DND-41 (cell line): ENCODE results near the gene MCEE.

Experiments used
- ATAC-seq: fragments of 200-7000 bp; cut with Tn5 transposase; 3 replicates; pipeline ENCODE4 v1.9.1; 2021; ENCODE audit warnings: low read depth; ENCODE audit not compliant: insufficient read depth
- DNase-seq: peaks from one replicate; pipeline ENCODE4 v3.0.0-alpha.2; 2020
- H2AFZ ChIP-seq: 2 replicates; pipeline ENCODE4 v1.6.0; 2012; ENCODE audit warnings: low read depth, low read length
- H3K27ac ChIP-seq: 2 replicates; pipeline ENCODE4 v1.5.1; 2012; ENCODE audit warnings: low read length, inconsistent platforms
- H3K27me3 ChIP-seq: fragments of 200-600 bp; sonication (generic); 2 replicates; pipeline ENCODE4 v1.6.0; 2012; ENCODE audit warnings: low read length, mild to moderate bottlenecking, inconsistent platforms; ENCODE audit not compliant: insufficient read depth, poor library complexity
- H3K36me3 ChIP-seq: 2 replicates; pipeline ENCODE4 v1.5.1; 2012; ENCODE audit warnings: low read length, inconsistent platforms; ENCODE audit not compliant: insufficient read depth
- H3K4me1 ChIP-seq: 2 replicates; pipeline ENCODE4 v1.5.1; 2012; ENCODE audit warnings: mild to moderate bottlenecking, low read length; ENCODE audit not compliant: insufficient read depth
- H3K4me2 ChIP-seq: 2 replicates; pipeline ENCODE4 v1.6.0; 2012; ENCODE audit warnings: mild to moderate bottlenecking, moderate library complexity, low read length, inconsistent platforms; ENCODE audit not compliant: insufficient read depth
- H3K4me3 ChIP-seq, 2 experiments: fragments of 200-600 bp in 1 of 2; shearing (Covaris generic) in 1 of 2; 2 replicates each; pipeline ENCODE4 v1.5.1; 2012 to 2016; ENCODE audit warnings: inconsistent platforms in 2 of 2, low read length in 2 of 2, mild to moderate bottlenecking in 2 of 2, low read depth in 1 of 2, moderate library complexity in 1 of 2
- H3K79me2 ChIP-seq: 2 replicates; pipeline ENCODE4 v1.6.0; 2012; ENCODE audit warnings: low read length, inconsistent platforms; ENCODE audit not compliant: insufficient read depth
- H3K9ac ChIP-seq: 2 replicates; pipeline ENCODE4 v1.6.0; 2012; ENCODE audit warnings: low read depth, mild to moderate bottlenecking, inconsistent platforms, low read length, moderate library complexity
- H3K9me3 ChIP-seq: 2 replicates; pipeline ENCODE4 v1.5.1; 2012; ENCODE audit warnings: low read length, moderate library complexity, mild to moderate bottlenecking, inconsistent platforms; ENCODE audit not compliant: insufficient read depth, severe bottlenecking
- H4K20me1 ChIP-seq: 2 replicates; pipeline ENCODE4 v1.6.0; 2012; ENCODE audit warnings: low read length; ENCODE audit not compliant: insufficient read depth
- CTCF ChIP-seq: IDR thresholded peaks from 2 replicates; pipeline ENCODE4 v1.5.1; 2012; ENCODE audit warnings: borderline replicate concordance, low read length, moderate library complexity, mild to moderate bottlenecking; ENCODE audit not compliant: poor library complexity, severe bottlenecking; ENCODE audit errors: extremely low read depth
- EZH2 ChIP-seq: IDR thresholded peaks from 3 replicates; pipeline ENCODE4 v1.6.1; 2012; ENCODE audit warnings: borderline replicate concordance, low read depth, mild to moderate bottlenecking, moderate library complexity, low read length, inconsistent platforms; ENCODE audit not compliant: severe bottlenecking

Gene MCEE

GRCh38 chr2:71082402-71083252 is 47.4 kb downstream of the MCEE start:
- no peak overlapping the region for H3K27ac ChIP-seq
- H3K36me3 ChIP-seq = peaks cover 16% of the 10 kb centered on the region
- no peak overlapping the region for H3K4me2 ChIP-seq
- DNase-seq (no peak), ATAC-seq (no peak)
- TF ChIP-seq CTCF = no peak
- no peak for TF ChIP-seq EZH2
- no peaks in the 10 kb centered on the region for H3K79me2 ChIP-seq
- H2AFZ ChIP-seq = no peak overlapping the region
- no peak overlapping the region for H3K9ac ChIP-seq
- H3K4me1 ChIP-seq = no peaks in the 10 kb centered on the region
- H4K20me1 ChIP-seq = no peaks in the 10 kb centered on the region
- no peaks in the 10 kb centered on the region for H3K27me3 ChIP-seq
- H3K4me3 ChIP-seq = no peak overlapping the region
- H3K9me3 ChIP-seq = no peaks in the 10 kb centered on the region

- H4K20me1 ChIP-seq = no peaks in the 10 kb centered on the region
- no peaks in the 10 kb centered on the region for H3K79me2 ChIP-seq
- H3K27ac ChIP-seq = no peak overlapping the region
- no peak overlapping the region for H3K4me2 ChIP-seq
- H3K36me3 ChIP-seq = peaks cover 50% of the 10 kb centered on the region
- DNase-seq (no peak), ATAC-seq (no peak)
- TF ChIP-seq CTCF (no peak), EZH2 (no peak)
- H3K4me3 ChIP-seq = no peak overlapping the region
- H3K9me3 ChIP-seq = no peaks in the 10 kb centered on the region
- H3K4me1 ChIP-seq = no peaks in the 10 kb centered on the region
- H2AFZ ChIP-seq = no peak overlapping the region
- no peaks in the 10 kb centered on the region for H3K27me3 ChIP-seq
- H3K9ac ChIP-seq = no peak overlapping the region
Observed at GRCh38 chr2:71078624-71079023, 51.4 kb downstream of the MCEE start.

- TF ChIP-seq CTCF (no peak), EZH2 (no peak)
- Histone ChIP-seq H3K4me1 (peaks cover 22% of the 10 kb centered on the region; the same call in 1 of the 2 replicates), H3K4me3 (no peak overlapping the region), H3K4me2 (no peak overlapping the region), H3K9ac (no peak overlapping the region), H3K27me3 (no peaks in the 10 kb centered on the region), H4K20me1 (peaks cover 11% of the 10 kb centered on the region), H3K36me3 (peaks cover 76% of the 10 kb centered on the region), H3K9me3 (no peaks in the 10 kb centered on the region), H2AFZ (no peak overlapping the region), H3K79me2 (peaks cover 15% of the 10 kb centered on the region), H3K27ac (no peak overlapping the region)
- ATAC-seq (no peak), DNase-seq (no peak)
Observed at GRCh38 chr2:71074893-71075395, 55.1 kb downstream of the MCEE start.
